ENCODE data around the gene DCAF4L1.

- TF ChIP-seq CTCF (conservative IDR thresholded peaks at IDR 0.05; ENCODE audit: low read depth, low read length): no peak
- 0 out of 2 replicates have a peak, but pooled peaks have one; percentile 19 for TF ChIP-seq CEBPB (IDR thresholded peaks at IDR 0.05; ENCODE audit: low read depth, low read length)
- TF ChIP-seq USF2 (IDR thresholded peaks at IDR 0.05; ENCODE audit: low read depth, low read length): no peak
- no peak for TF ChIP-seq RAD21 (IDR thresholded peaks at IDR 0.05; ENCODE audit: low read length)
- TF ChIP-seq MXI1 (IDR thresholded peaks at IDR 0.05; ENCODE audit: borderline replicate concordance, low read depth, low read length): no peak
- no peak for TF ChIP-seq CHD1 (IDR thresholded peaks at IDR 0.05; ENCODE audit: low read depth, low read length)
- no peak for TF ChIP-seq RFX5 (IDR thresholded peaks at IDR 0.05; ENCODE audit: low read depth, low read length)
- no peak for TF ChIP-seq BHLHE40 (IDR thresholded peaks at IDR 0.05; ENCODE audit: low read depth, low read length)
- TF ChIP-seq SMC3 (IDR thresholded peaks at IDR 0.05; ENCODE audit: low read depth, low read length): no peak
- no peak for TF ChIP-seq POLR2A (IDR thresholded peaks at IDR 0.05; ENCODE audit: low read depth, low read length)
- no peak for TF ChIP-seq MAZ (IDR thresholded peaks at IDR 0.05; ENCODE audit: borderline replicate concordance, low read depth, low read length)
- TF ChIP-seq ELK1 (IDR thresholded peaks at IDR 0.05; ENCODE audit: borderline replicate concordance, low read depth, low read length): no peak
These were observed 48.6 kb upstream of the DCAF4L1 start for GRCh38 chr4:41932988-41933387.

All from IMR-90 (cell line).